ENCODE measurements around the gene OR2AG2. TPM values are rescaled to one million over a fixed set of nuclear protein-coding genes. Genes with fewer than 3 reads are reported as not detected.

The OR2AG2 gene
- total RNA-seq, 2 donors from 2014 or later = under 0.01 to 0.26 TPM

GRCh38 chr11:6755303-6755952 is 16.3 kb downstream of the OR2AG2 start:
- no peak overlapping the region for H3K4me3 ChIP-seq

GRCh38 chr11:6747097-6747668 is 24.6 kb downstream of the OR2AG2 start:
- TF ChIP-seq CTCF (IDR thresholded peaks at IDR 0.05) (no peak), POLR2A (IDR thresholded peaks at IDR 0.05) (no peak)
- Histone ChIP-seq H3K27ac (no peak overlapping the region), H3K9me3 (no peaks in the 10 kb centered on the region), H3K36me3 (replicated peaks in 1 of 2; ENCODE audit: insufficient read depth in 1 of 2, low read depth in 2 of 2) (no peaks in the 10 kb centered on the region), H3K4me1 (no peaks in the 10 kb centered on the region), H3K4me3 (no peak overlapping the region), H3K27me3 (no peaks in the 10 kb centered on the region)
- WGBS, 2 donors = 64 to 87% methylated on average over 3 of the region's 3 CpGs
- no peak for DNase-seq
- intact Hi-C loops (cut with DNase I) = no loop called here
- ATAC-seq = no peak

More at GRCh38 chr11:6755303-6755952, 16.3 kb downstream of the OR2AG2 start:
- H3K27ac ChIP-seq = no peak overlapping the region
- 4% methylated on average over 5 of the region's 5 CpGs for WGBS, 2 donors
- intact Hi-C loops (cut with DNase I) = no loop called here
- ATAC-seq (peak; percentile 56), DNase-seq (peak; percentile 17 to 28 (median 21))
- no peaks in the 10 kb centered on the region for H3K9me3 ChIP-seq
- TF ChIP-seq CTCF (IDR thresholded peaks at IDR 0.05) = peak; percentile 53 to 89 (median 65)
- TF ChIP-seq POLR2A (IDR thresholded peaks at IDR 0.05) = no peak
- no peaks in the 10 kb centered on the region for H3K36me3 ChIP-seq (replicated peaks in 1 of 2; ENCODE audit: insufficient read depth in 1 of 2, low read depth in 2 of 2)
- no peaks in the 10 kb centered on the region for H3K27me3 ChIP-seq
- H3K4me1 ChIP-seq = peaks cover 9% of the 10 kb centered on the region

- no peaks in the 10 kb centered on the region for H3K9me3 ChIP-seq
- no peak overlapping the region for H3K4me3 ChIP-seq
- DNase-seq = no peak
- no peaks in the 10 kb centered on the region for H3K36me3 ChIP-seq (replicated peaks in 1 of 2; ENCODE audit: insufficient read depth in 1 of 2, low read depth in 2 of 2)
- no peaks in the 10 kb centered on the region for H3K4me1 ChIP-seq
- peak overlapping the region in 1 of 4 donors; percentile 54 for H3K27ac ChIP-seq
- no peak for ATAC-seq
- no peak for TF ChIP-seq CTCF (IDR thresholded peaks at IDR 0.05)
- TF ChIP-seq POLR2A (IDR thresholded peaks at IDR 0.05) = no peak
- H3K27me3 ChIP-seq = no peaks in the 10 kb centered on the region
- WGBS, 2 donors = 77 to 80% methylated on average over 1 of the region's 1 CpG
- intact Hi-C loops (cut with DNase I) = no loop called here
Observed at GRCh38 chr11:6746626-6747025, 25.1 kb downstream of the OR2AG2 start.

- peak overlapping the region in 1 of 4 donors; percentile 54 for H3K27ac ChIP-seq
- TF ChIP-seq CTCF (IDR thresholded peaks at IDR 0.05) (no peak), POLR2A (IDR thresholded peaks at IDR 0.05) (no peak)
- ATAC-seq (no peak), DNase-seq (no peak)
- 60 to 67% methylated on average over 5 of the region's 5 CpGs for WGBS, 2 donors
- no peaks in the 10 kb centered on the region for H3K27me3 ChIP-seq
- no peaks in the 10 kb centered on the region for H3K36me3 ChIP-seq (replicated peaks in 1 of 2; ENCODE audit: insufficient read depth in 1 of 2, low read depth in 2 of 2)
- H3K4me1 ChIP-seq = no peaks in the 10 kb centered on the region
- intact Hi-C loops (cut with DNase I) = no loop called here
- H3K4me3 ChIP-seq = no peak overlapping the region
- H3K9me3 ChIP-seq = no peaks in the 10 kb centered on the region
Observed at GRCh38 chr11:6746086-6746618, 25.6 kb downstream of the OR2AG2 start.

Data from body of pancreas (tissue), 4 donors.